NB4 (cell line): ENCODE data around the gene BCAN.

ENCODE experiments used
- DNase-seq: peaks from one replicate; pipeline ENCODE4 v3.0.0; 2010; ENCODE audit warnings: low read depth
- H3K4me3 ChIP-seq: one replicate; pipeline ENCODE4 v1.5.1; 2011; ENCODE audit warnings: mild to moderate bottlenecking, low read depth, low read length, moderate library complexity
- CTCF ChIP-seq: IDR thresholded peaks from one replicate; pipeline ENCODE4 v1.5.1; 2012; ENCODE audit warnings: low read depth, low read length
- MYC ChIP-seq: IDR thresholded peaks from 2 replicates; pipeline ENCODE4 v1.6.1; 2011; ENCODE audit warnings: low read depth, low read length
- POLR2A ChIP-seq: IDR thresholded peaks from 2 replicates; pipeline ENCODE4 v1.6.1; 2011; ENCODE audit warnings: mild to moderate bottlenecking; ENCODE audit not compliant: insufficient read length; ENCODE audit errors: extremely low read depth
- TF ChIP-seq, protein P1 (sequence below): IDR thresholded peaks from 2 replicates; pipeline ENCODE4 v1.6.1; 2011; ENCODE audit warnings: low read depth, low read length

BCAN gene

GRCh38 chr1:156655904-156656516, 14.1 kb downstream of the BCAN start:
- TF ChIP-seq POLR2A (no peak), MYC (no peak)
- DNase-seq: no peak

GRCh38 chr1:156656806-156657740, 15.2 kb downstream of the BCAN start:
- TF ChIP-seq, protein P1, sequence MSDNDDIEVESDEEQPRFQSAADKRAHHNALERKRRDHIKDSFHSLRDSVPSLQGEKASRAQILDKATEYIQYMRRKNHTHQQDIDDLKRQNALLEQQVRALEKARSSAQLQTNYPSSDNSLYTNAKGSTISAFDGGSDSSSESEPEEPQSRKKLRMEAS: peak; percentile 39; the same call in 1 of the 2 replicates
- TF ChIP-seq CTCF (peak; percentile 86), POLR2A (no peak), MYC (no peak)
- DNase-seq: peak; percentile 55
- H3K4me3 ChIP-seq: no peak overlapping the region

More at GRCh38 chr1:156655904-156656516, 14.1 kb downstream of the BCAN start:
- H3K4me3 ChIP-seq: no peak overlapping the region

DNA sequence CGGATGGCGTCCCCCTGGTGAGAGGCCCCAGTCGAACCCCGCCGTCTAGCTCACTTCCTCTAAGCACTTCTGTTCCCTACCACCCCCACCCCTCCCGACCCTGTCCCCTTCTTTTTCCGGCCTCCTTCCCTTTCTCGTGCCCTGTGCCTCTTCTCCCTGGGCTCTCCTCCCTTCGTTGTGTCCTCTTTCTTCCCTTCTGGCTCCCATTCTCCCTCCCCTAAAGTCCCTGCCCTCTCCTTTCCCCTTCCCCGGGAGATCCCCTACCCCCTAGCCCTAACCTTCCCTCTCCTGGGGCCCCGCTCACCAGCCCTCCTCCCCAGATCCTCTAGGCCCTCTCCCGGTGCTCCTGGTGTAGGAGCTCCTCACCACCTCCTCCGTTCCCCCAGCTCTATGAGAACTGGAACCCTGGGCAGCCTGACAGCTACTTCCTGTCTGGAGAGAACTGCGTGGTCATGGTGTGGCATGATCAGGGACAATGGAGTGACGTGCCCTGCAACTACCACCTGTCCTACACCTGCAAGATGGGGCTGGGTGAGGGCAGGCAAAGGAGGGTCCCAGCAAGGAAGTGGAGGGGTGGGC, 15.9 kb downstream of the BCAN start:
- no peak for TF ChIP-seq POLR2A
- TF ChIP-seq, protein P1: no peak
- TF ChIP-seq MYC: no peak
- no peak for TF ChIP-seq CTCF
- no peak overlapping the region for H3K4me3 ChIP-seq
- no peak for DNase-seq

GRCh38 chr1:156658496-156658895, 16.6 kb downstream of the BCAN start:
- TF ChIP-seq, protein P1: no peak
- TF ChIP-seq CTCF: no peak
- no peak for TF ChIP-seq POLR2A
- TF ChIP-seq MYC: no peak
- H3K4me3 ChIP-seq: no peak overlapping the region
- DNase-seq: no peak

GRCh38 chr1:156658945-156659574, 17.1 kb downstream of the BCAN start:
- TF ChIP-seq CTCF (no peak), POLR2A (no peak), MYC (no peak)
- TF ChIP-seq, protein P1: no peak
- H3K4me3 ChIP-seq: no peak overlapping the region
- no peak for DNase-seq
